GM19372 (cell line): ENCODE results near the gene ZMIZ1.

Experiments
- ATAC-seq: cut with Tn5 transposase; IDR thresholded peaks from one replicate; pipeline ENCODE4 v1.9.1; 2021; ENCODE audit warnings: mild to moderate bottlenecking, low read depth, moderate library complexity; ENCODE audit not compliant: unreplicated experiment

The ZMIZ1 gene

DNA sequence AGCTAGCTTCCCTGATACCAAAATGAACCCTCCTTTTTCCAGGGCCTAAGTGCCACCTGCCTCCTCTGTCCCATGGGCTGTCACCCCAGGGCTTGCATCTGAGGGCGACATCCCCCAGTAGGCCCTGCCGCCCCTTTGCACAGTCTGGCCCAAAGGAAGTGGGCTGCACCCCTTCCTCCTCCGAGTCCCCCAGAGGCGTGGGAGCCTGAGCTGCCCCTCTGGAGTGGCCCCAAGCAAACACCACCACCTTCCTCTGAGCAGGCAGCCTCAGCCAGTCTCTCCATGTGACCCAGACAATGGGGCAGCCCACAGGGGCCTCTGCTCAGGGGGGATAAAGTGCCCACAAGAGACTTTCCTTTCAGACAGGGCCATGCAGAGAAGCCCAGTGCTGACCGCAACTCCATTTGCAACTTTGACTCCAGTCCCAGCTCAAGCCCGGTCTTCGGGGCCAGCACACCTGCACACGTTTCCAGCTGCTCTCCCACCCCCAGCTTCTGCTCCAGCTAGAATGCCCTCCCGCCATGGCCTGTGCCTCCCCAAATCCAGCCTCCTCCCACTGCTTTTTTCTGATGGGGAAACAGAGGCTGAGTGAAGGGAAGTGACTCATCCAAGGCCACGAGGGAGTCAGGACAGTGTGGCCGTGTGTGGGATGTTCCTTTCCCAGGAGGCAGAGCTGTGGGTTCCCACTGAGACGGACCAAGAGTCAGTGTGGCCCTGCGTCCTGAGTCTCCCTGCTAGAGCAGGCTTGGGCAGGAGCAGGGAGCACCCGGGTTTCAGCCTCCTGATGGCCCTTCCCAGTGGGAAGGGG is 111.9 kb downstream of the ZMIZ1 start:
- no peak for ATAC-seq

- ATAC-seq: no peak
Observed at GRCh38 chr10:79181227-79181626, 112.5 kb downstream of the ZMIZ1 start.

DNA sequence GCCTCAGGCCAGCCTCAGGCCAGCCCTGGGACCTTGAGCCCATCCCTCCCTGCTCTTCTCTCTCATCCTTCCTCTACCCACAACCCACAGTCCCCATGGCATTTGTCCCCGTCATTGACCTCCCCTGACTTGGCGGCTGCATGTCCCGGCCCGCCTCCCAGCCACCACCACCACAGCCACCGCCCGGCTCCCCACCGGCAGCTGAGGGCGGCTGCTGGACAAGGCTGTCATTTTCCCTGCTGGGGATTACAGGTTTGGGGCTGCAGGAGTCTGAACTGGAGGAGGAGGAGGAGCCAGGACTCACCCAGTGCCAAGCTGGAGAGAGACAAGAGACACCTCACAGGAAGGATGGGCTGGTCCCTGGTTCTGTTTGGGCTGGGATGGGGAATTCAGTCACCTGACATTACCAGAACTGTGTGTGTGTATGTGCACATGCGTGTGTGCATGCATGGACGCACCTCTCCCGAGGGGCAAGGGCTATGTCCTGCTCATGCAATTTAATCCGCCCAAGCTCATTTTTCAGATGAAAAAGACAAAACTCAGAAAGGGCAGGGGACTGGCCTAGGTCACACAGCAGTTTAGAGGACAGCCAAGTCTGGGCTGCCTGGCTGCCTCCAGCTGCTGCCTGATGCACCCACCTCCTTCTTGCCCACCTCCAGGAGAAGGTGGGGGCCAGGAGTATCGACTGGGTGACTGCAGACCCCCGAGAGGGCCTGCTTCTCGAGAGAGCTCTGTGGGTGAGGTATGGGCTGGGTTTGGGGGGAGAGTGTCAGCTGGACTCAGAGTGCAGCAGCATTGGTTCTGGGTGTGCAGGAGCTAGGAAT is 113.1 kb downstream of the ZMIZ1 start:
- ATAC-seq: no peak

- no peak for ATAC-seq
Observed at GRCh38 chr10:79182781-79183467, 114.2 kb downstream of the ZMIZ1 start.

GRCh38 chr10:79183468-79183865 is 114.7 kb downstream of the ZMIZ1 start:
- no peak for ATAC-seq

DNA sequence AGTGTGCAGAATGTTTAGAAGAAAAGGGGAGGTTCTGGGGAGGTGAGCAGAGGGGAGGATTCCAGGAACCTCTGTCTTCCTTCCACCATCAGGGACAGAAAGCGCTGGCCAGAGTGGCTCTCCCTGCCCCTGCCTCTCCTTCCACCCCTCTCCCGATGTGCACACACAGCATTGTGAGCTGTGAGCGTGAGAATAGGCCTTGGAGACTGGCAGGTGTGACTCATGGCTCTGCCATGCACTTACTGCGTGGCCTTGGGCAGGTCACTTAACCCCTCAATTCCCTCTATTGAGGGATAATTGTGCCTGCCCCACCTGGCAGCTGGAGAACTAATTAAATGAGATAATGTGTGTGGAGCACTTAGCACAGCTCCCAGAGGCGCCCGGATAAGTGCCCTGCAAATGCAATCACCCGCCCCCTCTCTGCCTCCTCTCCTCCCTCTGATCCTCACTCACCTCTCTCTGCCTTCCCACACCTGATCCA is 115.4 kb downstream of the ZMIZ1 start:
- ATAC-seq: no peak

DNA sequence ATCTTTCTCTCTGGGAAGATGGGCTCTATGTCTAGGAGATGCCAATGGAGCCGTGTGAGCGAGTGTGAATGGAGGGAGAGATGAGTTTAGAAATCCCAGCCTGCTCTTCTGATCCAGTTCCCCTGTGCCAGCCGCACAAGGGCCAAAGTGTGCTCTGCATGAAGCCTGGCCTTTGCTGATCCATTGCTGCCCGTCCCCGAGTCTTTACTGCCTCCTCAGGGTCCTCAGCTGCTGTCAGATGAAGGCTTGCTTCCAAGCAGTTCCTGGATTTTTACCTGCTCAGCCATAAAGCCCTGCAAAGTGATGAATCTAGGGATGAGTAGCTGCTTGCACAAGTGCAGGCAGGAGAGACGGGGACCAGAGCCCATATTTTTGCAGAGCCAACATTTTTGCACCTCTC is 115.9 kb downstream of the ZMIZ1 start:
- ATAC-seq: no peak

- no peak for ATAC-seq
Observed at GRCh38 chr10:79185067-79185774, 116.5 kb downstream of the ZMIZ1 start.

- no peak for ATAC-seq
Observed at GRCh38 chr10:79185796-79186374, 117.1 kb downstream of the ZMIZ1 start.

DNA sequence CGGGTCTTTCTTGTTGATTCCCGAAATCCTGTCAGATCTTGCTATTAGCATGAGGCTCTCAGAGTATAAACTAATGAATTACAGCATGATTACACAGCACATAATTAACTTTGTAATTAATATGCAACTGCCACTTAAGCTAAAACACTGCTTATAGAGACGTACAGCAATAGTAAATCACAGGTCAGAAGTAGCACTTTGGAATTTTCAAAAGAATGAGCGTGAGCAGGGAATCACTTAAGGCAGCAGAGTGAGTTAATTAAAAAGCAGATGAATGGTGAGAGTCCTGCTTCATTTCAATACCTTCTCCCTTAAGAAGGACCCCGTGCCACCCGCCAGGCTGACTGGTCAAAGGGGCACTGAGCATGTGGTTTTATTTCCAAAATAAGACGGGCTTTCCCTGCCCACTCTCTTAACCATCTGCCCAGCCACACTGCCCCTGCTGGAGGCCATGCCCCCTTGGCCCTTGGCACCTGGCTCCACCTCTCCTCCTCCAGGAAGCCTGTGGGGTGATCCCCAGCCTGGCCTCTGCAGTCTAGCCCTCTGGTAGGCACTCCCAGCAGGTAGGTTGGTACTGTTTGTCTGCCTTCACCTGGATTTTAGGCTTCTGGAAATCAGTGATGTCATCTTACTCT is 117.8 kb downstream of the ZMIZ1 start:
- ATAC-seq: no peak

DNA sequence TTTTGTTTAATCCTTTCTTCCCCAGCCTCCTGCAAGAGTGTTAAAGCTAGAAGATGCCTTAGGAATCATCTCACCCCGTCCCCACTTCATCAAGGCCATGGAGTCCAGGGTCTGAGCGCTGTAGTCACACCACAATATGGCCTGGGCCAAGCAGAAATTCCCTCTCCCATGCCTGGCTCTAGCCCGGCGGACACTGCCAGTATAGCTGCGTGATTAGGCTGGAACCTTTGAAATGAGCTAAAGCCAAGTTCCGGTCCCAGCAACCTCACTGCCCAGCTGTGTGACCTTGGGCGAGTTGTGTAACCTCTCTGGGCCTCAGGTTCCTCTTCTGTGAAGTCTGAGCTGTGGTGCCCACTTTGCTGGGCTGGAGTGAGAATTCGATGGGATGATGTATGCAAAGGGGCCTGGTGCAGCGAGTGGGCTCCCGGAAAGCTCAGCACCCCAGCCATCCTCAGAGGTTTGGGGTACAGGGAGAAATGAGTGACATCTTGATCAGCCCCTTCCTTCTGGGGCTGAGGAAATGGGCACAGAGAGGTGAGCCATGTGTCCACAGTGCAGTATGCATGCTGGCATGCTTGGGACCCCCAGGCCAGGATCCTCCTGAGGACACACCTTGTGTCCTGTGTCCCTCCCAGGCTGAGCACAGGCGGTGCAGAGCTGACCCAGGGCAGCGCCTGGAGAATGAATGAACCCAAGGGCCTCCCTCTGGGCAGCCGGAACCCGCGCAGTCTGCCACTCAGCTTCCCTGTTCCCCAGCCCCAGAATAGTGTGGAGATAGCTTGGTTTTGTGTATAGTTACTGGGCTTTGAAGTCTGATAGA is 118.6 kb downstream of the ZMIZ1 start:
- ATAC-seq: no peak

GRCh38 chr10:79188154-79188965 is 119.6 kb downstream of the ZMIZ1 start:
- no peak for ATAC-seq

DNA sequence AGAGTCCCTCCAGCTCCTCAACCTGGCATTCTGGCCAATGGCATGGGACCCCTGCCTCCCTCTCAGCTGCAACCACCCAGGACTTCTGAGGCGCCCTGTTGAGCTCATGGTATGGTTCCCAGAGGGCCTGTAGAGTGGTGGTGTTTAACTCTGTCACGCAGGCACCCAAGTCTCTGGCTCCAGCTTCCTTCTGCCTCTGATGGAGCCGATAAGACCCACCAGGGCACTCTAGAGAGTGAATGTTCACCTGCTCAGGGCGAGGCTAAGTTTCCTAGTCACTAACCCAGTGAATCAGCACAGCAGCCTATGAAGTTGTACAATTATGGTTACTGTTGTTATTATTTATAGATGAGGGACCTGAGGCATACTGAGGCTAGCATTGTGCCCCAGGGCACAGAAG is 120.4 kb downstream of the ZMIZ1 start:
- no peak for ATAC-seq

DNA sequence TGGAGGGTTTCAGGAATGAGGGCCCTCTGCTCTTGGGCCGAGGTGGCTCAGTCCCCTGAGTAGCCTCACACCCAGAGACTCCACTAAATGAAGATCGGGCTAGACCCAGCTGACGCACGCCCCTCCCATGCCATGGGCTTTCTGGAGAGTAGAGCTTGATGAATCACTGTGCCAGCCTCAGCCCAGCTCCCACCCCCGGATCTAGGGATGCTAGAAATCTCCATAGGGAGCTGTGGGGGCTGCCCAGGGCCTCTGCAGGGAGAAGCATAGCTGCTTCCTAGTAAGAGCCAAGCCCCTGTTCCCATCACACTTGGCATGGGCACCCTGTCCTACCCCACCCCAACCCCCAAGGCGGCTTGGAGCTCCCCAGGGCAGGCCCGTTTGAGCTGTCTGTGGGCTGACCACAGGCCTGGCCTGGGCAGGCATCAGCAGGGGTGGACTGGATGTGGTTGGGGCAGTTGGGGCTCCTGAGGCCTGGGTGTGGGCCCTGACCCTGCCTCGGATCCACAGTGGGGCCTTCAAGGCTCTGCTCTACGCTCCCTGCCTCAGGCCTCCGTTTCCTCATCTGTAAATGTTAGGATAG is 121.2 kb downstream of the ZMIZ1 start:
- no peak for ATAC-seq

- ATAC-seq: no peak
Observed at GRCh38 chr10:79190740-79191261, 122.0 kb downstream of the ZMIZ1 start.

GRCh38 chr10:79191951-79192676 is 123.3 kb downstream of the ZMIZ1 start:
- no peak for ATAC-seq

DNA sequence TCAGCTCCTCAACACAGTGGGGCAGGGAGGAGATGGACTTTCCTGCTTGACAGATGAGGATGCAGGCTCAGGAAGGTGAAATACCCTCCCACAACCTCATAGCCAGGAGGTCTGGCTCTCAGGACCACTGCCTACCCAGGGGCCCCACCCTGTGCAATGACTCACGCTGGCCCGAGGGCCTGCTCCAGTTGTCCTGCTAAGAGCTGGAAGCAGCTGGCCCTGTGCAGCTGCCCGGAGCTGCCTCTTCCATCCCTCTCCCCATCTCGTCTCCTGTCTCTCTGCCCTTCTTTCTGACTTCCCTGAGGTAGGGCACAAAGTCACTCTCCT is 123.9 kb downstream of the ZMIZ1 start:
- no peak for ATAC-seq
